HG02885 (cell line): ENCODE results near the gene PAK5.

Experiments
- ATAC-seq: cut with Tn5 transposase; IDR thresholded peaks from one replicate; pipeline ENCODE4 v1.9.1; 2021; ENCODE audit warnings: mild to moderate bottlenecking; ENCODE audit not compliant: unreplicated experiment, poor library complexity

The PAK5 gene

DNA sequence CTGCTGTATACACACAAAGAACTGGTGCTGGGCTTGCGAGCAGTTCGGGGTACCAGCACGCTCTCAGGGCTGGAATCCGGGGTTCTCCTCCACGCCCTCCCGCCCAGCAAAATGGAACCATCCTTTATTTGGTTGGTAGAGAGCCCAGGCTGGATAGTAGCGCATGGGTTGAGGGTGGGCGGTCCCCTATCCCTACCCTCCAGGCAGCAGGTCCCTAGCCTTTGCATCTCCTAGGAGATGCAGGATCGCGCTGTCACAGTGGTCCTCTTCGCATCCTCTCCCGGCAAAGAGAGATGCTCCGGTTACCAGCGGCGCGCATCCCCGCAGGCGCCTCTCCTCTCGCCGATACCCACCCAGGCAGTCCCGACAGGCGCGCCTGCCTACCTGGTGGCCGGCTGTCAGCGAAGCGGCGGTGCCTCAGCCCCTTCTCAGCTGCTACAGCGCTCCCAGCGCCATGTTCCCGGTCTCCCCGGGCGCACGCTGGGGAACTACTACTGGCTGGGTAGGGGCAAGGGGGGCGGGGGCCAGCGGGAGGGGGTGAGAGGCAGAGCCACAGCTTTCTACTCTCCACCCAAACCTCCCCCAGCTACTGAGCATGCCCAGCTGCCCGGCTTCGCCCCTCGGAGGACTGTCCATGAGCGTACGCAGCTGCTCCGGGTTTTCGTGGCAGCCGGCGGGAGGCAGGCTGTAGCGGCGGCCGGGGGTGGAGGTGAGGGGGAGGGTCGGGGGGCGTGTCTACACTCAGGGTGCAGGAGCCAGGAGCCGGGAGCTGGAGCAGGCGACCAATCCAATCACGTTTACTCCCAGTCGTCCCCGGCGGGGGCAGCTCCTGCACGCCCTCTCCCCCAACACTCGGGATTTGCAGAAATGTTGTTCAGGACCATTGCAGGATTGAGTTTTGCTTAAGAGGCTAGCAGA lies at the start of gene PAK5:
Gene PAK5, minus strand, starts transcription at position 699 of the 918 bp plus-strand sequence. CDS start 194,748 bp downstream, outside the sequence.
- ATAC-seq: no peak

- ATAC-seq: no peak
These were observed 48.8 kb upstream of the PAK5 start for GRCh38 chr20:9887706-9888105.

GRCh38 chr20:9886227-9886626 lies 47.4 kb upstream of the PAK5 start:
- no peak for ATAC-seq

DNA sequence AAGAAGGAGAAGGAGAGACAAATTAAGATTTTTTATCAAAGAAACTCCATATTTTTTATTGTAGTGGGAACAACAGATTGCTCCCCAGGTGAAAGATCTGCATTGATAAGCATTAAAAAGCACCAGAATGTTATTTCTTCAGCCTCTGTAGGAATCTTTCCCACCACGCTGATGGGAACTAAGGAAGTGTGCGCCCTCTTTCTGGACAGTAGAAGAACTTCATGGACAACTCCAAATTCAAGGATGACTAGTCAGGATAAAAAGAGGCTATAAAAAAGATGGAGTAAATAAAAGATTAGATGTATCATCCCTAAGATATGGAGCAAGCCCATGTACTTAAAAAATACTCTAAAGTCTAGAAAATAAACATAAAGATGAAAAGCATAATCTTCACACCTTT lies 45.8 kb upstream of the PAK5 start:
- ATAC-seq: no peak

GRCh38 chr20:9884061-9884460 lies 45.2 kb upstream of the PAK5 start:
- no peak for ATAC-seq

DNA sequence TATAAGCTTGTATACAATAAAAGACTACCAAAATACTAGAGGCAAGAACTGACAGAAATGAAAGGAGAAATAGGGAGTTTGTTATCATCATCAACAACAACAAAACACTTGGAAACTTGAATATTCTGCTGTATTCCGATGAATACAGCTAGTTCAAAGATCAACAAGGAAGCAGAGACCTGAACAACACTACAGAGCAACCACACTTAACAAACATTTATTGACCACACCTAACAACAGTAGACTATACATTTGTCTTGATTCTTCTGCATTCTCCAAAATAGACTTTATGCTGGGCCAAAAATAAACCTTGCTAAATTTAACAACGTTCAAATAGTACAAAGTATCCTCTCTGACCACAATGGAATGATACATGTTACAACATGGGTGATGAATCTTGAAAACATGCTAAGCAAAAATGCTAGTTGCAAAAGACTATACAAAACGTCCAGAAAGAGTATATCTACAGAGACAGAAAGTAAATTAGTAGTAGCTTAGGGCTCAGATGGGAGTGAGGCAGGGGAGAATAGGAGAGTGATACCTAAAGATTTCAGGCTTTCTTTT lies 39.1 kb upstream of the PAK5 start:
- no peak for ATAC-seq

GRCh38 chr20:9867196-9867980 lies 28.5 kb upstream of the PAK5 start:
- no peak for ATAC-seq

DNA sequence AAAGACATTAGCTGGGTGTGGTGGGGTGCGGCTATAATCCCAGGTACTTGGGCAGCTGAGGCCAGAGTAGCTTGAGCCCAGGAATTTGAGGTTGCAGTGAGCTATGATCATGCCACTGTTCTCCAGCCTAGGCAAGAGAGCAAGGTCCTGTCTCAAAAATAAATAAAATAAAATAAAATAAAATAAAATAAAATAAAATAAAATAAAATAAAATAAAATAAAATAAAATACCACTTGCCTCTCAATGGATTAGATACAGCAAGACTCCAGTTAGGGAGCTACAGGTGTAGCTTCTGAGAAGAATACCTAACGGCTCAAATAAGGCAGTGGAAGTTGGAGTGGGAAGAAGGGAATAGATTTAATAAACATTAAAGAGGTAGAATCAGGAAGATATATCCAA lies 13.7 kb upstream of the PAK5 start:
- ATAC-seq: no peak

- ATAC-seq: no peak
These were observed 750 bp upstream of the PAK5 start for GRCh38 chr20:9839626-9840025.

- ATAC-seq: no peak
These were observed 870 bp downstream of the PAK5 start for GRCh38 chr20:9838035-9838377.

DNA sequence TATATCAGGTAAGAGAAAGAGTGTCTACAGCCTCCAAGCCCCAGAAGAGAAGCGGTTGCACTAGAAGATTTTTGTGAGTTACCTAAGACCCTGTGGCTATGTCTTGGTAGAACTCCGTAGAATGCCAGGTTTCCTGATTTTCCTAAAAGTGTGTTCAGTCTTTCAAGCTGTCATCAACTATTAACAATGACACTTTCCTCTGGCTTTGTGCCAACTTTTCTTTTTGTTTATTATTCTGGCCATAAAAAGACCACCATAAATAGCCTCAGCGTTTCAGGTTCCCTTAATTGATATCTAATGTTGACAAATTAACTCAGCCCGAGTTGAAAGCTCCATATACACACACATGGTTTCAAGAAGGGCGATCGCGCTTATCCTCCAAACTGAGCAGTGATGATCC lies 1.2 kb downstream of the PAK5 start:
- no peak for ATAC-seq

- ATAC-seq: no peak
These were observed 3.6 kb downstream of the PAK5 start for GRCh38 chr20:9835302-9835701.

DNA sequence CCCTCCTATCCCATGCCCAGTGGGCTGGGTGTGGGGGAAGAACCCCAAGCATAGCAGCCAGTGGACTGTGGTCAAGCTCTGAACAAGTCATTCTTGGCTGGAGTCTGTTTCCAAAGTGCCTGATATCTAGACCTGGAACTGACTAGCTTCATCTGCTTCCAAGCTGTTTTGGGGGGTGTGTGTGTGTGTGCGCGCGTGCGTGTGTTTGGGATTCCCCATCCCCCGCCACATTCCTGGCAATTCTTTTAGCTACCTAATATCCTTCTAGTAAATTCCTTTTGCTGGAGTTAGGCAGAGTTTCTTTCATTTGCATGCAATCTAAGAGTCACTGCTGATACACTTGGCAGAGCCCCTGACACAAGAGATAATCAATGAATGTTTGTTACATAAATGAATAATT lies 7.8 kb downstream of the PAK5 start:
- no peak for ATAC-seq

DNA sequence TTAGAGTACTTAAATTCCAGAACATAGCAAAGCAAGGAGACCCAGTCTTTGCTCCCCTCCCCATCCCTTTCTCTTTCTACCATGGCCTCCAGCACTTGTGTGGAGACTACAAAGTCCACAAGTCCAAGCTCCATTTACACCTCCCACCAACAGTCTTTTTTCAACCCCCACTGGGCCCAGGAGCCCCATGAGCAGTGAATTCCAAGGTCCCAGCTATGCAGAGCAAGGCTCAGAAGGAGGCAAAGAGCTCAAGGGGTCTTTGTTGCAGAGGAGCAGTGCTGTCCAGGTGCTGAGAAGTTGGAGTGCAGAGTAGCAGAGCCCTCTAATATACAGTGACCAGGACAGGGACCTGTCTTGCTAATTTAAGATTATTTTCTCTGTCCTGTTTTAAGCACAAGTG lies 9.0 kb downstream of the PAK5 start:
- ATAC-seq: no peak

- no peak for ATAC-seq
These were observed 21.2 kb downstream of the PAK5 start for GRCh38 chr20:9817654-9818053.

GRCh38 chr20:9815632-9816031 lies 23.2 kb downstream of the PAK5 start:
- ATAC-seq: no peak

GRCh38 chr20:9810738-9811137 lies 28.1 kb downstream of the PAK5 start:
- ATAC-seq: no peak

DNA sequence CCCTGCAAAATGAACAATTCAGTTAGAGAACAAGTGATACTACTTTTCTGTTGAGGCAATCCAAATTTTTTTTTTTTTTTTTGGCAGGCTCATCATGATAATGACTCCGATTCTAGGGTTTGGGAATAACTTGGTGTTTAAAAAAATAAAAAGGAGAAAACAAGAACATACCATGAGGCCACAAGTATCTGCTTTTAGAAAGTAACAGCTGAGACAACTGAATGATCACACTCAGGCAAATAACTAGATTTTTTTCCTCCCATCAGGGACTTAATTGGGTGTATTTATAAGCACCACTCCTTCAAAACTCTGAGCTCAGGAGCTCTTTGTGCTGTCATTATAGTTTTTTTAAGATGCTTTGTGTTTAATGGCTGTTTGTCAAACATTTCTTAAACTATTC lies 29.6 kb downstream of the PAK5 start:
- no peak for ATAC-seq

DNA sequence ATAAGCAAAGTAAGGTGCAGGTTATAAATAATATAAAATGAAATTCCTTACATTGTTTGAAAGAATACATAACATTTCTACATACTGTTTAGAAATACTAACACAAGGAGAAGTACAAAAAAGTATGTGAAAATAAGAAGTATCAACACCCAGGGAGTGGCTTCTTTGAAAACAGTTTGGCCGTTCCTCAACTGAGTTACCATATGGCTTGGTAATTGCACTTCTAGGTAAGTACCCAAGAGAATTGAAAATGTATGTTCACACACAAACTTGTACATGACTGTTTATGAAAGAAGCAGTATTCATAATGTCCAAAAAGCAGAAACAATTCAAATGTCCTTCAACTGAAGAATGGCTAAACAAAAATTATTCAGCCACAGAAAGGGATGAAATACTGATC lies 30.7 kb downstream of the PAK5 start:
- no peak for ATAC-seq

DNA sequence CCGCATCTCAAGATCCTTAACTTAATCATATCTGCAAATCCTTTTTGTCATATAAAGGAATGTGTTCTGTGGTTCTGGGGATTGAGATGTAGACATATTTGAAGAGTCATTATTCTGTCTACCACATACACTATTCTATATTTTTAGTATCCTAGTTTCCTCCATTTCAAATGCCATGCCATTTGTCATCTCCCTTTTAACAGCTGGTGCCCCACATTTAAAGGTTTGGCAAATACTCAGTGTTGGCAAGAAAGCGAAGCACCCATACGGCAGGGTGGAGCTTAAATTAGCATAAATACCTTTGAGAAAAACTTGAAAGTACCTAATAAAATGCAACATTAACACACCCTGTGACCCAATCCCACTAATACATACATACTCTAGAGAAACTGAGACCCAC lies 31.7 kb downstream of the PAK5 start:
- no peak for ATAC-seq

DNA sequence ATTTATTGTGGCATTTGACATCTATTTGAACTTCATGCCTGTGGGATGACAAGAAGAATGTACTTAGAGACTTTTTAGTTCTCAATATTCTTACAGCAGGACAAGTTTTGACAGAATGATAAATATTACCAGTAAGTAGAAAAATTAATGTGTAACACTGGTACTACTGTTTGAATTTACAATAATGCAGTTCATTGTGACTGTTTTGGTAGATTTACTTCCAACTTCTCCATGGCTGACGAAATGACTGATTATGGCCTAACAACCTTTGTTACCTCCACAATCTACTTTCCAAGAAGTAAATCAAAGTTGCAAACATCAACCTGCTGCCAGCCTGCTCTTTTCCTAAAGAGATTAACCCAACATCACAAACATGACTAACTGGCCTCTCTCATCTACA lies 38.5 kb downstream of the PAK5 start:
- ATAC-seq: no peak
